Activated effector memory CD4-positive, alpha-beta T cell treated with anti-CD3 and anti-CD28 coated beads, Interleukin-2, amount 50 U/mL, for 16 hours (primary cell): ENCODE results near the gene WDR19.
"Not testable (repeated sequence)": the region's sequence is repeated elsewhere in the genome, so short reads cannot be mapped to it uniquely, and the experiment has no call there.

Experiments
- DNase-seq: peaks from one replicate; pipeline ENCODE4 v3.0.0-alpha.2; 2020

The WDR19 gene

DNA sequence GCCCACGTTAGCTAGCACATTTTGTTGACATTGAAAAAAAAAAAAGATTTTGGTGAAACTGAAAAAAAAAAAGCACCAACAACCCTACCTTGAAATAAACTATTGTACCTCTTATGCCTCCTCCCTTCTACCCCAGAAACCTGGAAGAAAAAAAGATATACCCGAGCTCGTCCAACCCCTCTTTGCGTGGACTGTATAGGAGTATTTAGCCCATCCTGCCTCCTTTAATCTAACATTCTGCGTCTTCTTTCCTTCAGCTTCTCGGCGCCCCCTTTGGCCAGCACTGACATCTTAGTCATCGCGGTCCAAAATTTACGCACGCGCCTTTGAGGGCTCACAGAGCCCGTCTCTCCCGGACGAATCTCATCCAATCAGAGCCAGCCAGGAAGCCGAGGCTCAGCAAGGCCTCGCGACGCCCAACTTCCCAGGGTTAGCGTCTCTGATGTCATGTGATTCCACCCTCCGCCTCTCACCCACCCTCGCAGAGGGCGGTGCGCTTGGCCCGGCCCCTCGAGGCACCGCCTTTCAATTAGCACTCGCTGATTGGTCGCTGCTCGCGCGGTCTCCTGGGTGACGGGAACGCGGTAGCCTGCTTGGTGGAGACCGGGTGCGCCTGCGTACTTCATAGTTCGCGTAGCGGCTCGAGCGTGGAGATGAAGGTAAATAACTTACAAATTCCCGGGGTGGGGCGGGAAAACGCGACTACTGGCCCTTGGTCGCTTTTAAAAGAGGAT lies at the start of gene WDR19:
WDR19 (plus strand) TSS at position 625 of the 734 bp plus-strand sequence; CDS start at position 654, 29 bp downstream.
- peak; percentile 100 for DNase-seq

DNA sequence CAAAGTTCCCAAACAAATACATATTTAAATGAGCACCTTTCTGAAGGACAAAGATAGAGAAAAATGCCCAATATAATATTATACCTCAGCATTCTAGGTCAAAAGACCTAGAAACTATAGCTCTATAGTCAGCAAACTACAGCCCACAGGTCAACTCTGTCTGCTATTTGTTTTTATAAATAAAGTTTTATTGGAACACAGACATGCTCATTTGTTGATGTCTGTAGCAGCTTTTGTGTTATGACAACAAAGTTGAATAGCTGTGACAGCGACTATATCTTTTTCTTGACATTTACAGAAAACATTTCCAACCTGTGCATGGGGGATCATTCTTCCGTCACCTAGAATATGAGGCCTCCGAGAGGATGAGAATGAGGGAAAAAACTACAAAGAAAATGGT lies 48.7 kb upstream of the WDR19 start:
- DNase-seq = no peak

DNA sequence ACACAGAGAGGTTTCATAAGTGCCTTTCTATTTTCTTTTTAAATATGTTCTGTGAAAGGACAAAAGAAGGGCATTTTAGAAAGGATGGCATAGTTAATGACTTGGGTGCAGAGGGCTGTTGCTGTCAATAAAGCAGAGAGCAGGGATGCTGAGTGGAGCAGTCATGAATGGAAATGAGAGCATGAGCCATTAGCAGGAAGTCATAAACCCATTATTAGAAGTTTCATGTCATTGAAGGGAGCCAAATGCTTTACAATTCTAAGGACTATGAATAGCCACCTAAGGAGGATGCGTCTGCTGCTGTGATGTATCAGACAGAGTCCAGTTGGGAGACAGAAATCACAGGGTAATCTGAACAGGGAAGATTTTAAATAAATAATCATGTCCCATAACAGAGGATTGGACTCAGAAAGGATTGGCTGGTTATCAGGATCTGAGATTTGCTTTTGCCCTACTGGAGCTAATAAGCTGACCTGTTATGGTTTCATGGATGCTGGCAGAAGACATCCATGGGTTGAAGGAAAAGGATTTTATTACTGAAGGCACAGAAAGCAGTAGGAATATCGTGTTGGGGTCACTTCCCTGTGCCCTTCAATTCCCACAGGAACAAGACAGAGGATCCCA lies 47.5 kb upstream of the WDR19 start:
- no peak for DNase-seq

DNA sequence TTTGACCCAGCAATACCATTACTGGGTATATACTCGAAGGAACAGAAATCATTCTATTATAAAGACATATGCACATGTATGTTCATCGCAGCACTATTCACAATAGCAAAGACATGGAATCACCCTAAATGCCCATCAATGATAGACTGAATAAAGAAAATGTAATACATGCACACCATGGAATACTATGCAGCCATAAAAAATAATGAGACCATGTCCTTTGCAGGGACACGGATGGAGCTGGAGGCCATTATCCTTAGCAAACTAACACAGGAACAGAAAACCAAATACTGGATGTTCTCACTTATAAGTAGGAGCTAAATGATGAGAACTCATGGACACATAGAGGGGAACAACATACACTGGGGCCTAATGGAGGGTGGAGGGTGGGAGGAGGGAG lies 44.1 kb upstream of the WDR19 start:
- not testable (repeated sequence) for DNase-seq

DNA sequence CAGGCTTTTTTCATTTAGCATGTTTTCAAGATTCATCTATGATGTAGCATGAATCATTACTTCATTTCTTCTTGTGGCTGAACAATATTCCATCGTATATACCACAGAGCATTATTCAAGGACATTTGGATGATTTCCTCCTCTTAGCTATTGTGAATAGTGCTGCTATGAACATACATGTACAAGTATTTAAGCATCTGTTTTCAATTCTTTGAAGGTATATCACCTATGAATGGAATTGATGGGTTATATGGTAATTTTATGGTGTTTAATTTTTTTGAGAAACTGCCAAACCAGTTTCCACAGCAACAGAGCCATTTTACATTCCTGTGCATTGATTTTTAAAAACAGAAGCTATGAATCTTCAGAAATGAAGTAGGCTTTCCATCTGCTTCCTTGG lies 36.1 kb upstream of the WDR19 start:
- DNase-seq = no peak

DNA sequence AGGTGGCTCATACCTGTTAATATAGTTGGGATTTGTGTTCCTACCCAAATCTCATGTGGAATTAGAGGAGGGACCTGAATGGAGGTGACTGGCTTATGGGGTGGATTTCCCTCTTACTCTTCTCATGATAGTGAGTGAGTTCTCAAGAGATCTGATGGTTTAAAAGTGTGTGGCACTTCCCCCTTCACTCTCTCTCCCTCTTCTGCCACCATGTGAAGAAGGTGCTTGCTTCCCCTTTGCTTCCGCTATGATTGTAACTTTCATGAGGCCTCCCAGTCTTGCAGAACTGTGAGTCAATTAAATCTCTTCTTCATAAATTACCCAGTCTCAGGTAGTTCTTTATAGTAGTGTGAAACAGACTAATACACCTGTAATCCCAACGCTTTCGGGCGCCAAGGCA lies 28.3 kb upstream of the WDR19 start:
- DNase-seq = no peak

DNA sequence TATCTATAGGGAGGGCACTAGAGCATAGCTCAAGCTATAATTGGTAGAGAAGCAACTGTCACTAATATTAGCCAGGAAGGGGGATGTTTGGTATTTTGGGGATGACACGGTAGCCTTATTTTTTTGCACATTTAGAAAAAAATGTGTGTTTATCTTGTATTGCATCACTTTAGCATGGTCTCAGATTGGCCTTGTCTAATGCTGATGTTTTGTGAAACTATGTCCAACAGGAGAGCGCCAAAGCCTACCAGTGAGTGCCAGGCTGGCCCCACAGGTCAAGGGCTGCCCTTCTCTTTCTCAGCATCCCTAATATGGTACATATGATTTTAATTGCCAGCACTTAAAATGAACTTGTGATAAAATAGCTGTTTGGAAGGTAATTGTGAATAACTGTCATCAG lies 24.8 kb upstream of the WDR19 start:
- DNase-seq = no peak

DNA sequence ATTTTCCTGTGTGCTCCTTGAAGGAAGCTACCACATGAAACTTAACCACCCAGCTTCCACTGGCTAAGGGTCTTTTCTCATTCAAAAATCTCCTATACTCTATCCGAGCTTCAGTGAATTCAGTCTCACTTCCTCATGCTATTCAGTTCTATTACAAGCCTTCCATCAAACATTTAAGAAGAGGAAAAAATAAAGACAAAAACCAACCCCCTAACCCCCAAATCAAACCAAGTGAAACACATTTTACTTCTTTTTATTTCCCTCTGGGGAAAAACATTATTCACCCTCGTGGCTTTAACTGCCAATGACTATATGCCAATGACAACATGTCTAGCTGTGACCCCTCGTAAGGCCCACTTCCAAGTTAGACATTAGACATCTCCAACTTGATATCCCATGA lies 16.2 kb upstream of the WDR19 start:
- no peak for DNase-seq

DNA sequence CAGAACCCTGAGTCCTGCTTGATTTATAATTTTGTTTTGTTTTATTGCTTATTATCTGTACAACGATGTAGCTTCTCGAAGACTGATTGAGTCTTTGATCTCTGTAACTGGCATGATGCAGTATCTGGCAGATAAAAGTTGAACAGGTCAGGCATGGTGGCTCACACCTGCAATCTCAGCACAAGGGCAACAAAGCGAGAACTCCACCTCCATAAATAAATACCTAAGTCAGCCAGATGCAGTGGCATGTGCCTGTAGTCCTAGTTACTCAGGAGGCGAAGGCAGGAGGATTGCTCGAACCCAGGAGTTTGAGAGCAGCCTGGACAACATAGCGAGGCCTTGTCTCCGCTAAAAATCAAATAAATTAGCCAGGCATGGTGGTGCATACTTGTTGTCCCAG lies 15.7 kb upstream of the WDR19 start:
- DNase-seq = no peak

DNA sequence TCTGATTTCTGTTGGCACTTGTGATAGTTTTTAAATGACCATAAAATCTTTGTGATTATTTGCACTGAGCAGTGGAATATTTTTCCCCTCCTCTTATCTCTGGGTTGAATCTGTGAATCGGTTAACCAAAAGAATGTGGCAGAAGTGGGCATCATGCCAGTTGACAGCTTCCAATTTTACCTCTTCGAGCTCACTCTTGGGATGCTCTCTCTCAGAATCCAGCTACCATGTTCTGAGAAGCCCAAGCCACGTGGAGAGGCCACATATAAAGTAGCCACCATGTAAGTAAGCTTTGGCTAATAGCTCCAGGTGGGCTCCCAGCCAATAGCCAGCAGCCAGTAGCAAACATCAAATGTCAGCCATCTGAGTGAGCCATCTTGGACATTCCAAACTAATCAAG lies 12.9 kb upstream of the WDR19 start:
- DNase-seq = no peak

DNA sequence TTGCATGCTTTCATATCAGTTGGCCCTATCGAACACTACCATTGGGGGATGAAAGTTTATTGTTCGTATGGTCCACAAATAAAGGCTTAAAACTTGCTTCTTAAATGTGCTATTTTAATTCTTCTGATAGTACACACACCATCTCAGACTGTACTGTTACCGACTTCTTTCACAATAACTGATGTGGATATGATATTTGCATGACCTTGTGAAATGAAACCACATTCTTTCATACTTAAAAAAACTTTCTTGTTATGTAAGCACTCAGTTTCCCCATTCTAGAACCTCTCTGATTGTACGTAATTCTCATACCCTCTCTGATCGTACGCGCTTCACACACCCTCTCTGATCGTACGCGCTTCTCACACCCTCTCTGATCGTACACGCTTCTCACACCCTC lies 12.0 kb upstream of the WDR19 start:
- DNase-seq = no peak

DNA sequence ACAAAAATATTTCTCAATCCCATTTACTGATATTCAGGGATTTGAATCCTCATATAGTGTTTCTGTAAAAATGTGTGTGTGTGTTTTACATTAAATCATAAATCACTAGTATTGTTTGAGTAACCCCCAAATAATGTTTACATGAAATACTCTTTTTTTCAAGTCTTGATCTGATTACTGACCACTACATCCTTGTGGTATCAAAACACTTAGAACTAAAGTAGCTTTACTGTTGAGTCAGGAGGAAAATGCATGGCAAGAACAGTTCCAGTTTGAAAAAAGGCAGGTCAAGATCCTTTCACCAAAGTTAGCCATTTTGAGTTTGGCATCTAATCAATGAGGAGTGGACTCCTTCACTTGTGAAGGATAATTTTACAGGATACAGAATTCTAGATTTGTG lies 3.6 kb upstream of the WDR19 start:
- no peak for DNase-seq

DNA sequence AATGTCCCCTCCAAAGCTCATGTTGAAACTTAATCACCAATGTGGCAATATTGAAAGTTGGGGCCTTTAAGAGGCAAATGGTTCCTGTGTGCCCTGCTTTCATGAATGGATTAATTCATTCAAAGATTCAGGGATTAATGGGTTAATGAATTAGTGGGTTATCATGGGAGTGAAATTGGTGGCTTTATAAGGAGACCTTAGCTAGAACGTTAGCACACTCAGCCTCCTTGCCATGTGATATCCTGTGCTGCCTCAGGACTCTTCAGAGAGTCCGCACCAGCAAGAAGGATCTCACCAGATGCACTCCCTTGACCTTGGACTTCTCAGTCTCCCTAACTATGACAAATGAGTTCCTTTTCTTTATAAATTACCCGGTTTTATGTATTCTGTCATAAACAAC lies 2.6 kb upstream of the WDR19 start:
- DNase-seq = no peak

DNA sequence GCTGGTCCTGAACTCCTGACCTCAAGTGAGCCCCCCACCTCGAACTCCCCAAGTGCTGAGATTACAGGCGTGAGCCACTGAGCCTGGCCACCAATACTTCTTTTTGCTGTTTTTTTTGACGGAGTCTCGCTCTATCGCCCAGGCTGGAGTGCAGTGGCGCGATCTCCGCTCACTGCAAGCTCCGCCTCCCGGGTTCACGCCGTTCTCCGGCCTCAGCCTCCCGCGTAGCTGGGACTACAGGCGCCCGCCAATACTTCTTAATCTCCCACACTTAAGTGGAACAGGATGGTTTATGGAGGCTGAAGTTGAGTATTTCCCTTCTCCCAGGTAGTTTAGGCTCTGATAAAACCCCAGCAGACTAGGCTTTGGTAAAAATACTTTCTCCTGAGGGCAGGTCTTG lies 1.7 kb upstream of the WDR19 start:
- DNase-seq = not testable (repeated sequence)

DNA sequence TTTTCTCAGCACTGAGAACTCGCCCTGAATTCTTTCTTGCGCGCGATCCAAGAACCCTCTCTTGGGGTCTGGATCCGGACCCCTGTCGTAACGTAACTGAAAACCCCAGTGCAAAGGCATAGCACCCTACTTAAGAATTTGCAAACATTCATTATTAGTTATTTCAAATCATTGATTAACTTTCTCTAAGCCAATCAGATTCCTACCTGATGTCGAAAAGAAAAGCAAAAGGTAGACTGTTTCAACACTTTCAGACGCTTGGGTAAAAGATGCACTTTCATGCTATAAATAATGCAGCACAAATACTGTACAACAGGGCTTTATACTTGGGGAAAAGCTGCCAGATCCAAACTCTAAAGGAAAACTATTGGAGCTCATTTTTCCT lies 817 bp upstream of the WDR19 start:
- no peak for DNase-seq

DNA sequence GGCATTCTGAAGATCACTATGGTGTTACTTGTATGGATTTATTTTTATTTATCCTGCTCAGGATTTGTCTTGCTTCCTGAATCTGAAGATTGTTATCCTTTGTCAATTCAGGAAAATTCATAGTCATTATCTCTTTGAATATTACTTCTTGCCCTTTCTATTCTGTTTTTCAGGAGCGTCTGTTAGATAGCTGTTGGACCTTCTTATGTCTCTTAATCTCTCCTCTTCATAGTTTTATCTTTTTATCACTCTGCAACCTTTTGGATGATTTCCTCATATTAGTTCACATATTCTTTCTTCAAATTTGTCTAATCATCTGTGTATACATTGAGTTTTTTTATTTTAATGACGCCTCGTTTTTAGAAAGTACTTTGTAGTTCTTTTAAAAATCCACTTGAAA lies 19.6 kb downstream of the WDR19 start:
- no peak for DNase-seq

DNA sequence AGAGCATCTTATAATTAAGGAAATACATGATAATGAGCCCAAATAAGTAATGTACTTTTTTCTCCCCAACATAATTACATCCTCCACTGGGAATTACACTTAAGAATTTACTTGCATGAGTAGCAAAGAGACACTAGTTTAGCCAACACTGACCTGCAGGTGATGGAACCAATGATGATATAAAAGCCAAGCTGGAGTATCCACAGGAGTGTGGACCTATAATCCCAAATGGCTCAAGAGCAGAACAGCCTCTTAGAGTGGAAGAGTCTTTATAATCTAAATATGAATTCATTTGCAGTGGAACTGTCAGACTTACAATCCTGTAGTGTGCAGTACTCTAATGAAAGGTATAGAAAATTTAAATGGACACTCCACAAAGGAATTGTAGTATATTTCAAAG lies 22.2 kb downstream of the WDR19 start:
- DNase-seq = no peak

DNA sequence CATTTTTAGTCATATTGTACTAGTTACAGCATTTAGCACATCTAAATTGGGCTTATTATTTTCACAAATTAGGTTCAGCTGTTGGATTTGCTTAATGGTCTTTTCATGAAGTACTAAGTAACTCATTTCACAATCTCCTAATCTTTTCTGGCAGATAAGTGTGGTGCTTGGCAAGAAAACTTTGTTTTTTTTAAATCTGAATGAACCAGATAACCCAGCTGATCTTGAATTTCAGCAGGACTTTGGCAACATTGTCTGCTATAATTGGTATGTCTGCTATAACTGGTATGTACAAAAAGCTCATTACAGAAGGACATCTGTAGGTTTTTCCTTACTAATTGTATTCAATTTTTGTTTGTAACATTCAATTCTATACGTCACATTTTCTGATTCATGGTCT lies 22.7 kb downstream of the WDR19 start:
- DNase-seq = no peak

DNA sequence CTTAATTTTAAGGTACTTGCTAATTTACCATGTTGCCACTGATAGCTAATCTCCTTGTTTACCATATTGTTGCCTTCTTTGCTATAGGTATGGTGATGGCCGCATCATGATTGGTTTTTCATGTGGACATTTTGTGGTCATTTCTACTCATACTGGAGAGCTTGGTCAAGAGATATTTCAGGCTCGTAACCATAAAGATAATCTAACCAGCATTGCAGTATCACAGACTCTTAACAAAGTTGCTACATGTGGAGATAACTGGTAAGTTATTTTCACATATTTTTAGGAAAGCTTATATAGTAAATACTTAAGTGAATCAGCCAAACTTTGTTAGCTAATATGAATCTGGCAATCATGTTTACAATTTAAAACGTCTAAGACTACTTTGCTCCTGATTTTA lies 23.1 kb downstream of the WDR19 start:
- no peak for DNase-seq

DNA sequence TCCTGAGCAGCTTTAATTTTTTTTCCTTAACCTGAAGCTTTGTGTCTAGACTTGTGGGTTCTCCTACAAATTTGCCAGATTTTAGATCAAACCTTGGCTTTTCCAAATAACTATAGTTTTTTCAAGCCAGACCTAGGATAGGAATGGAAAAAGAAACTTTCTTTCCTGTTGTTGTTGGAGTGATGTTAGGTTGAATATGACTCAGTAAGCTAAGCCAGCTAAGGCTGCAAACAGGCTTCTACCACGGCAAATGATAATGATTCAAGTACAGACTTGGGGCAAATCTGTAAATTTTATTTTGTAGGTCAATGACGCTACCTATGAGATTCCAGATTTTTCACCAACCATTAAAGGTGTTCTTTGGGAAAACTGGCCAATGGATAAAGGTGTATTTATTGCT lies 45.6 kb downstream of the WDR19 start:
- no peak for DNase-seq

DNA sequence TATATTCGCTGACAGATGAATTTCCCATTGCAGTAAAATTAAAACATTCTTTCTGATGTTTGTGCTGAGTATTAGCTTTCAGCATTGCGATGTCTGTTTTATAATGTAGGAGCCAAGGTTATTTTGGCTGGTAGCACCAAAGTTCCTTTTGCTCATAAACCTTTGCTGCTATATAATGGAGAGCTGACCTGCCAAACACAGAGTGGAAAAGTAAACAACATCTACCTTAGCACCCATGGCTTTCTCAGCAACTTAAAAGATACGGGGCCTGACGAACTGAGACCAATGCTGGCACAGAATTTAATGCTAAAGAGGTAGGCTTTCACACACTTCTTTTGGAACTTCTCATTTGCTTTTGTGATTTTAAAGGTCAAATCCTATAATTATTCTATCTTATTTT lies 46.0 kb downstream of the WDR19 start:
- DNase-seq = no peak

DNA sequence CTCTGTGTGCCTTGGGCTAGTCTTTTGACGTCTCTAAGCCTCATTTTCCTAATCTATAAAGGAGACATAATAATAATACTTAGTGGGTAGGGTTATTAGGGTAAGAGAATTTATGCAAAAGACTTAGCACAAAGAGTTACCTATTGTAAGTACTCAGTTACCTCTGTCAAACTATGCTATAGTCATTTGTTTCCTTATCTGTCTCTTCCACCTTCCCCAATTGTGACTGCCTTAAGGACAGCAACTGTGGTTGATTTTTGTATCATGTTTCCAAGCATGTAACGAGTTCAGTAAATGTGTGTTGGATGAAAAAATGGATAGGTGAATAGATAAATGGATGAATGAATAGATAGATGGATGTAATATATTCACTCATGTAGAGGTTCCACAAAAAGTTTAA lies 48.1 kb downstream of the WDR19 start:
- no peak for DNase-seq

DNA sequence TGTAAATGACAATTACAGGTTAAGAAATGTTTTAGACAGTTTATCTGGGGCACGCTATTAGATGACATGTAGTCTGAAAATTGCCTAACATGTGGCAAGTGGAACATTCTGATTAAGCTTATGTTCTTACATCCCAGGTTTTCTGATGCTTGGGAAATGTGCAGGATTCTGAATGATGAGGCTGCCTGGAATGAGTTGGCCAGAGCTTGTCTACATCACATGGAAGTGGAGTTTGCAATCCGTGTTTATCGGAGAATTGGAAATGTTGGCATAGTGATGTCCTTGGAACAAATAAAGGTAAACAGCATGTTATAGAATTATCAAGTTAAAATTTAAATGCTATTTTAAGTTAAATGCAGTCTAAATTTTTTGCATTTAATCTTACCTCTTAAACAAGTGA lies 49.3 kb downstream of the WDR19 start:
- no peak for DNase-seq

DNA sequence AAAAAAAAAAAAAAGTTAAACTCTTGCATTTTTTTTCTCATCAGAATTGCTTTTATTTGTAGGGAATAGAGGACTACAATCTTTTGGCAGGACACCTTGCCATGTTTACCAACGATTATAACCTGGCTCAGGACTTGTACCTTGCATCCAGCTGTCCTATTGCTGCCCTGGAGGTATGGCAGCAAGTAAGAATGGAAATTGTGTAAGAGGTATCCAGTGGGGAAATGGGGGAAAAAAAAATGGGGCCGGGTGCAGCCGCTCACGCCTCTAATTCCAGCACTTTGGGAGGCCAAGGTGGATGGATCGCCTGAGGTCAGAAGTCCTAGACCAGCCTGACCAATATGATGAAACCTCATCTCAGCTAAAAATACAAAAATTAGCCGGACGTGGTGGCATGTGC lies 49.8 kb downstream of the WDR19 start:
- DNase-seq = no peak

DNA sequence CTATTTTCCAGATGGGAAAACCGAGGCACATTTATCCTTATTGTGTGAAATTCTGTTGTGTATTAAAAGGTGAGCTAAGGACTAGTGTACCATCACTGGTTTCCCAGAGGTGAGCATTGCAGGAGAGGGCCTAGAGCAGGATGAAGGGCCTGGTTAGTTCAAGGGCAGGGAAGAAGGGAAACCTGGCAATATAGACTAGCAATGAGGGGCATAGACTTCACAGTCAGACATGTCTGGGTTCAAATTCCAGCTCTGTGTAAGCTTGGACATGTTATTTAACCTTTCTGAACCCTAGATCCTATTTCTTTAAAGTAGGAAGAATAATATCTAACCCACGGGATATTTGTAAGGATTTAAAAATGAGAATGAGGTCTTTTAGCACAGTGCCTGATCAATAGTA lies 50.8 kb downstream of the WDR19 start:
- no peak for DNase-seq
